HFFc6 (cell line): Measurements from ENCODE around the gene OLAH. TPM values are rescaled to one million over a fixed set of nuclear protein-coding genes. Genes with fewer than 3 reads are reported as not detected.

ENCODE experiments used
- DNase-seq: peaks from one replicate; pipeline ENCODE4 v3.0.0-alpha.2; 2018
- H3K27ac Mint-ChIP-seq: 2 replicates; pipeline ENCODE4 v1.8.0; 2020; ENCODE audit warnings: mild to moderate bottlenecking, mixed read lengths
- H3K27me3 Mint-ChIP-seq: 2 replicates; pipeline ENCODE4 v1.8.0; 2021; ENCODE audit warnings: mild to moderate bottlenecking, moderate library complexity, mixed read lengths; ENCODE audit not compliant: insufficient read depth
- H3K36me3 Mint-ChIP-seq: 2 replicates; pipeline ENCODE4 v1.8.0; 2021; ENCODE audit warnings: low read depth, mixed read lengths
- H3K4me1 Mint-ChIP-seq: 2 replicates; pipeline ENCODE4 v1.8.0; 2020; ENCODE audit warnings: low read depth, mixed read lengths
- H3K4me3 Mint-ChIP-seq: 2 replicates; pipeline ENCODE4 v1.8.0; 2020; ENCODE audit warnings: mild to moderate bottlenecking, moderate library complexity, mixed read lengths
- H3K9me3 Mint-ChIP-seq: 2 replicates; pipeline ENCODE4 v1.8.0; 2020; ENCODE audit warnings: mild to moderate bottlenecking, mixed read lengths
- CTCF ChIP-seq: fragments of 200-600 bp; sonication (generic); IDR thresholded peaks from 2 replicates; pipeline ENCODE4 v1.5.0; 2021; ENCODE audit warnings: antibody characterized with exemption, mild to moderate bottlenecking
- total RNA-seq, 6 experiments: library from RNA; stranded (reverse); fragmentation: NEBNext Ultra II Directional; extraction: Animal tissue kit (Norgen Biotek cat#: 25700); gene quantifications; 2 replicates in 1 of 6; 3 replicates in 5 of 6; pipeline ENCODE4 v1.2.3, GENCODE V29; 2021

Gene OLAH
- total RNA-seq, 6 experiments from 2014 or later, result not detected

DNA sequence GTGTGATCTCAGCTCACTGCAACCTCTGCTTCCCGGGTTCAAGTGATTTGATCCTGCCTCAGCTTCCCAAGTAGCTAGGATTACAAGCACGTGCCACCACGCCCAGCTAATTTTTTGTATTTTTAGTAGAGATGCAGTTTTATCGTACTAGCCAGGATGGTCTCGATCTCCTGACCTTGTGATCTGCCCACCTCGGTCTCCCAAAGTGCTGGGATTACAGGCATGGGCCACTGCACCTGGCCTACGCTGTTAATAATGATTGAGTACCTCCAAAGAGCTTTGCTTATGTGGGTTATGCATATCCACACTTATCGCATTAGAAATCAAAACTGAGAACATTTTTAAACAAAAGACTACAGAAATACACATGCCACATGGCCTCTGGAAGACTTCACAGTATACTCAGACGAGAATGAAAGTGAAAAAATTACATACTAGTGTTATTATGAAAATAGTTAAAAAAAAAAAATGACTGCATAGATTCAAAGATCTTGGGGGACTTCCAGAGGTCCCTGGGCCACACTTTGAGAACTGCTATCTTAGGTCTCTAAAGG is 78.8 kb downstream of the OLAH start:
- Mint-ChIP-seq H3K27me3 (no peaks in the 10 kb centered on the region; the same call in 1 of the 2 replicates), H3K36me3 (peaks cover 37% of the 10 kb centered on the region), H3K27ac (peak overlapping the region; percentile 76), H3K4me1 (peaks cover 49% of the 10 kb centered on the region), H3K9me3 (no peaks in the 10 kb centered on the region), H3K4me3 (peak overlapping the region; percentile 38)
- DNase-seq, result no peak
- no peak for TF ChIP-seq CTCF

Other genes starting within 250 kb of the OLAH start
- gene CDNF, start 205.9 kb upstream of the OLAH start, total RNA-seq, result 1 to 10 TPM in 2 of 6 experiments, under 1 TPM in 4; 0.52 to 1.5 (median 0.97) TPM
- gene HSPA14, start 205.6 kb upstream of the OLAH start, total RNA-seq, result 10 to 100 TPM; 10.7 to 13.7 (median 13.3) TPM
- gene MSANTD7, start 205.6 kb upstream of the OLAH start, total RNA-seq, result 10 to 100 TPM; 11.0 to 14.5 (median 12.4) TPM
- gene SUV39H2, start 165.1 kb upstream of the OLAH start, total RNA-seq, result 10 to 100 TPM in 5 of 6 experiments, 1 to 10 TPM in 1; 8.6 to 18.1 (median 13.9) TPM
- 1 to 10 TPM; 4.6 to 6.8 (median 5.6) TPM for gene DCLRE1C, start 89.8 kb upstream of the OLAH start, total RNA-seq
- gene MEIG1, start 84.6 kb upstream of the OLAH start, total RNA-seq, result under 1 TPM in 2 of 6 experiments, not detected in 4; 0.30 to 0.57 TPM
- under 1 TPM; 0.54 to 0.96 (median 0.80) TPM for gene ACBD7, start 44.8 kb downstream of the OLAH start, total RNA-seq
- 10 to 100 TPM; 10.8 to 14.2 (median 11.4) TPM for gene RPP38, start 53.4 kb downstream of the OLAH start, total RNA-seq
- gene NMT2, start 124.8 kb downstream of the OLAH start, total RNA-seq, result 10 to 100 TPM; 29.4 to 67.3 (median 62.6) TPM